ENCODE measurements around the gene SMPDL3A. TPM values are rescaled to one million over a fixed set of nuclear protein-coding genes. Genes with fewer than 3 reads are reported as not detected.

Gene SMPDL3A
- total and polyA plus RNA-seq, 2 of the 8 experiments (the other 6 are each of a cell fraction or from before 2014, with no cell fraction given), result 3.5 to 3.9 TPM

DNA sequence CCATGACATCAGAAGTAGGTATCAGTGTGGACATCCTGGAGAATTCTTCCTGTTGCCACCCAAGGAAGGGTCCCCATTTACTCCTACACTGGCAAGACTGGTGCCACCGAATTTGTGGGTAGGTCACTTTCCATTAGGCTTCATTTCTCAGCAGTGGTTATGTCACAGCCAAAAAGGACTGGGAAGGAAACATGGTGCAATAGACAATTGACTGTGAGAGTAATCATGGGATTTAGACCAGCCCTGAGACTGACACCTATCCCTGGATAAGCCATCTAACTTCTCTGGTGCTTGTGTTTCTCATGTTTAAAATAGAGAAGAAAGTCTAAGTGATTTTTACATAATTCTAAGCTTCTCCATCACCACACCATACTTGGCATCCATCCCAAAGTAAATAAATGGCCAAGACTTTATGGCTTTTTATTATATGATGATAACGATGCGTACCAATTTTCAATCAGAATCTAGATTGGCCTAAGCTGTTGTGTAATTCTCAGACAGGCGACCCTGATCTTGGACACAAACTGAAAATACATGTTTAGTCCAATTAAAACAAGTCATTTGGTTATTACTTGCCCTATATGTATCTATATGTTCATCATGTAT, 10.2 kb downstream of the SMPDL3A start:
- no peak overlapping the region for H4K91ac ChIP-seq (replicated peaks; ENCODE audit: insufficient read length, low read length)
- no peak overlapping the region for H2BK20ac ChIP-seq (ENCODE audit: low read length)
- H3K4me1 ChIP-seq (replicated peaks in 1 of 4; ENCODE audit: control insufficient read depth in 3 of 4, insufficient read depth in 4 of 4, low read length in 3 of 4), result no peaks in the 10 kb centered on the region
- no peaks in the 10 kb centered on the region; a peak in 1 of 8 replicates for H3K36me3 ChIP-seq (ENCODE audit: control insufficient read depth in 2 of 4, insufficient read depth in 4 of 4, low read length in 3 of 4)
- no peak overlapping the region for H2AFZ ChIP-seq (ENCODE audit: low read length)
- H4K8ac ChIP-seq (ENCODE audit: extremely low read depth, insufficient read depth, low read length), result no peak overlapping the region
- H3K23me2 ChIP-seq (ENCODE audit: low read depth, low read length), result no peaks in the 10 kb centered on the region
- no peak overlapping the region for H3K4me2 ChIP-seq (ENCODE audit: insufficient read depth in 1 of 2, low read depth in 2 of 2, low read length in 2 of 2)
- no peak for DNase-seq (ENCODE audit: low read depth in 1 of 2, low spot score in 2 of 2)
- no peak overlapping the region for H3K9ac ChIP-seq (replicated peaks in 1 of 4; ENCODE audit: extremely low read depth in 1 of 4, low read depth in 3 of 4, low read length in 3 of 4)
- H3K27ac ChIP-seq (ENCODE audit: low read depth, low read length), result no peak overlapping the region
- no peak for FAIRE-seq
- no peaks in the 10 kb centered on the region for H3K9me3 ChIP-seq (ENCODE audit: insufficient read depth in 2 of 2, low read depth in 1 of 2, low read length in 1 of 2)
- H3K4me3 ChIP-seq (ENCODE audit: extremely low read depth in 1 of 4, insufficient read depth in 2 of 4, low read depth in 3 of 4, low read length in 4 of 4), result no peak overlapping the region
- CTCF ChIA-PET (ENCODE audit: partially characterized antibody), result interaction anchor here (1.1 to 5.0 kb wide), 8 partner anchors 9 to 71 kb away, joined by 3 to 26 read pairs (median 4); partner anchors contain the start of gene SMPDL3A
- no peak overlapping the region for H3K56ac ChIP-seq (replicated peaks; ENCODE audit: insufficient read length, low read depth, low read length)
- no peak overlapping the region for H3K18ac ChIP-seq (ENCODE audit: extremely low read depth, low read length)
- H3K4ac ChIP-seq (replicated peaks; ENCODE audit: insufficient read length, low read depth, low read length), result no peak overlapping the region
- no peak overlapping the region for H2AK5ac ChIP-seq (ENCODE audit: low read depth, low read length)
- WGBS, 2 experiments (ENCODE audit: extremely low coverage in 1 of 2, insufficient coverage in 1 of 2, insufficient read length in 1 of 2, insufficient replicate concordance in 2 of 2, low coverage in 1 of 2, low lambda C conversion rate in 2 of 2, missing lambda C conversion rate in 1 of 2), result 90% methylated on average over 4 of the region's 4 CpGs; no CpG with 5 or more reads in 1 of the 2 experiments
- H4K20me1 ChIP-seq (replicated peaks in 1 of 2; ENCODE audit: control insufficient read depth in 1 of 2, insufficient read depth in 2 of 2, low read length in 2 of 2), result no peaks in the 10 kb centered on the region
- no peak overlapping the region for H4K5ac ChIP-seq (ENCODE audit: insufficient read length, low read depth, low read length)
- no peak overlapping the region for H3K23ac ChIP-seq (ENCODE audit: insufficient read length)
- H3K27me3 ChIP-seq (replicated peaks in 1 of 4; ENCODE audit: control insufficient read depth in 3 of 4, extremely low read depth in 1 of 4, insufficient read depth in 3 of 4, low read length in 3 of 4), result no peaks in the 10 kb centered on the region
- no peaks in the 10 kb centered on the region for H3K79me1 ChIP-seq (ENCODE audit: low read depth, low read length)
- H2BK15ac ChIP-seq (ENCODE audit: low read length), result no peak overlapping the region
- H3K14ac ChIP-seq (ENCODE audit: insufficient read length), result no peak overlapping the region
- POLR2A ChIA-PET (ENCODE audit: partially characterized antibody), result interaction anchor here (0.6 to 1.6 kb wide), 2 partner anchors 10 to 462 kb away, joined by 3 to 6 read pairs; partner anchors contain the start of gene SMPDL3A
- no peaks in the 10 kb centered on the region for H3K79me2 ChIP-seq (ENCODE audit: control insufficient read depth in 1 of 2, insufficient read depth in 2 of 2, low read length in 2 of 2)
- H2BK5ac ChIP-seq (ENCODE audit: low read depth, low read length), result no peak overlapping the region
- no peak overlapping the region for H2BK12ac ChIP-seq (ENCODE audit: low read depth, low read length)
- H2BK120ac ChIP-seq (replicated peaks; ENCODE audit: low read depth, low read length), result no peak overlapping the region
- TF ChIP-seq EP300 (IDR thresholded peaks at IDR 0.05; ENCODE audit: borderline replicate concordance in 1 of 2, low read depth in 2 of 2, low read length in 2 of 2), result no peak
- no peak for TF ChIP-seq SP2 (IDR thresholded peaks at IDR 0.05; ENCODE audit: low read length)
- TF ChIP-seq HDAC2 (IDR thresholded peaks at IDR 0.05; ENCODE audit: borderline replicate concordance in 1 of 2, low read depth in 2 of 2, low read length in 2 of 2), result no peak
- no peak for TF ChIP-seq TAF1 (IDR thresholded peaks at IDR 0.05; ENCODE audit: low read depth, low read length)
- TF ChIP-seq SIX5 (IDR thresholded peaks at IDR 0.05; ENCODE audit: low read depth, low read length), result no peak
- no peak for TF ChIP-seq ASH2L (IDR thresholded peaks at IDR 0.05; ENCODE audit: low read length)
- TF ChIP-seq CHD1 (IDR thresholded peaks at IDR 0.05; ENCODE audit: low read depth, low read length), result no peak
- TF ChIP-seq E2F6 (IDR thresholded peaks at IDR 0.05), result no peak
- no peak for TF ChIP-seq ZNF274 (IDR thresholded peaks at IDR 0.05; ENCODE audit: borderline replicate concordance, extremely low read depth, low read length)
- no peak for TF ChIP-seq BCL11A (IDR thresholded peaks at IDR 0.05; ENCODE audit: low read depth in 2 of 2, low read length in 2 of 2)
- TF ChIP-seq RNF2 (IDR thresholded peaks at IDR 0.05; ENCODE audit: borderline replicate concordance, low read depth, low read length, missing control alignments, poor library complexity, severe bottlenecking), result no peak
- no peak for TF ChIP-seq BACH1 (IDR thresholded peaks at IDR 0.05; ENCODE audit: low read length)

Data from H1 (cell line).